H7 (cell line): ENCODE measurements around the gene CLDN7. TPM values are rescaled to one million over a fixed set of nuclear protein-coding genes. Genes with fewer than 3 reads are reported as not detected.
A peak's percentile ranks its signal among the peaks of the same experiment; 100 is the strongest.

Source experiments
- DNase-seq: peaks from one replicate; pipeline ENCODE4 v3.0.0; 2012
- H3K27me3 ChIP-seq: 2 replicates; pipeline ENCODE4 v1.6.0; 2011; ENCODE audit warnings: mild to moderate bottlenecking, low read length; ENCODE audit not compliant: control insufficient read depth, insufficient read depth
- H3K36me3 ChIP-seq: replicated peaks from 2 replicates; pipeline ENCODE4 v1.5.1; 2011; ENCODE audit warnings: low read length; ENCODE audit not compliant: control insufficient read depth, insufficient read depth
- H3K4me3 ChIP-seq: 2 replicates; pipeline ENCODE4 v1.5.1; 2011; ENCODE audit warnings: low read depth, mild to moderate bottlenecking, control low read depth, low read length, moderate library complexity; ENCODE audit not compliant: insufficient read depth
- total RNA-seq: library from RNA; depleted of rRNA; stranded (reverse); fragments of >200 nt; shearing (Covaris generic); gene quantifications from 2 replicates; pipeline ENCODE4 v1.2.3, GENCODE V29; 2014

Gene CLDN7
- total RNA-seq, 1 experiment from 2014 or later: 30.8 TPM

- H3K4me3 ChIP-seq: no peak overlapping the region
- H3K36me3 ChIP-seq: peaks cover 52% of the 10 kb centered on the region
- no peak for DNase-seq
- H3K27me3 ChIP-seq: no peaks in the 10 kb centered on the region
Observed at GRCh38 chr17:7225711-7226331, 36.5 kb downstream of the CLDN7 start.

GRCh38 chr17:7224661-7225111, 37.6 kb downstream of the CLDN7 start:
- DNase-seq: peak; percentile 72
- no peak overlapping the region for H3K4me3 ChIP-seq
- no peaks in the 10 kb centered on the region for H3K27me3 ChIP-seq
- H3K36me3 ChIP-seq: peaks cover 49% of the 10 kb centered on the region

DNA sequence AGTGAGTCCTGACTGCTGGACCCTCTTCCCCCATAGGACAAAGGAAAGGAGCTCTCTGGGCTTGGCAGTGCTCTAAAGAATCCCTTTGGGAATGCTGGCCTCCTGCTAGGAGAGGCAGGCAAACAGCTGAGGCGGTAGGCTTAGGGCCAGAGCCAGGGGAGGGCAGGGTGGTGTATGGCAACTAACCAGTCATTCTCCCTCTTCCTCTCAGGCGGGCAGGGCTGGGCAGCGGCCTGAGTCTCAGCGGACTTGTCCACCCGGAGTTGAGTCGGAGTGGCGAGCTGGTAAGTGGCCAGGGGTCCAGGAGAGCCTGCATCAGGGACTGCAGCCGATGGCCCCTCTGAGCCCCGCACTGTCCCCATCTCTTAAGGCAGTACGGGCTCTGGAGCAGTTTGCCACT, 38.2 kb downstream of the CLDN7 start:
- peaks cover 47% of the 10 kb centered on the region for H3K36me3 ChIP-seq
- no peak overlapping the region for H3K4me3 ChIP-seq
- no peak for DNase-seq
- H3K27me3 ChIP-seq: no peaks in the 10 kb centered on the region

- no peak for DNase-seq
- Histone ChIP-seq H3K36me3 (peaks cover 44% of the 10 kb centered on the region), H3K4me3 (no peak overlapping the region), H3K27me3 (no peaks in the 10 kb centered on the region)
Observed at GRCh38 chr17:7223375-7223774, 38.9 kb downstream of the CLDN7 start.

- Histone ChIP-seq H3K27me3 (no peaks in the 10 kb centered on the region), H3K36me3 (peaks cover 40% of the 10 kb centered on the region), H3K4me3 (no peak overlapping the region)
- no peak for DNase-seq
Observed at GRCh38 chr17:7222972-7223292, 39.3 kb downstream of the CLDN7 start.

- no peaks in the 10 kb centered on the region for H3K27me3 ChIP-seq
- peaks cover 37% of the 10 kb centered on the region for H3K36me3 ChIP-seq
- DNase-seq: no peak
- no peak overlapping the region for H3K4me3 ChIP-seq
Observed at GRCh38 chr17:7222093-7222971, 39.9 kb downstream of the CLDN7 start.

- Histone ChIP-seq H3K4me3 (no peak overlapping the region), H3K36me3 (peaks cover 35% of the 10 kb centered on the region), H3K27me3 (no peaks in the 10 kb centered on the region)
- DNase-seq: no peak
Observed at GRCh38 chr17:7221278-7222092, 40.8 kb downstream of the CLDN7 start.

- Histone ChIP-seq H3K4me3 (peak overlapping the region; percentile 98), H3K36me3 (peaks cover 35% of the 10 kb centered on the region), H3K27me3 (no peaks in the 10 kb centered on the region)
- peak; percentile 88 for DNase-seq
Observed at GRCh38 chr17:7220593-7221277, 41.5 kb downstream of the CLDN7 start.

- DNase-seq: peak; percentile 96
- Histone ChIP-seq H3K27me3 (no peaks in the 10 kb centered on the region), H3K36me3 (peaks cover 35% of the 10 kb centered on the region), H3K4me3 (peak within 1 kb of the TSS; percentile 98)
Observed at GRCh38 chr17:7219812-7220592, 42.3 kb downstream of the CLDN7 start, which contains the start of the genes ACADVL and DLG4. Gene ACADVL (plus strand): TSS chr17:7219938. CDS start chr17:7219985, 47 bp downstream. Gene DLG4 (minus strand): TSS chr17:7219836.

DNA sequence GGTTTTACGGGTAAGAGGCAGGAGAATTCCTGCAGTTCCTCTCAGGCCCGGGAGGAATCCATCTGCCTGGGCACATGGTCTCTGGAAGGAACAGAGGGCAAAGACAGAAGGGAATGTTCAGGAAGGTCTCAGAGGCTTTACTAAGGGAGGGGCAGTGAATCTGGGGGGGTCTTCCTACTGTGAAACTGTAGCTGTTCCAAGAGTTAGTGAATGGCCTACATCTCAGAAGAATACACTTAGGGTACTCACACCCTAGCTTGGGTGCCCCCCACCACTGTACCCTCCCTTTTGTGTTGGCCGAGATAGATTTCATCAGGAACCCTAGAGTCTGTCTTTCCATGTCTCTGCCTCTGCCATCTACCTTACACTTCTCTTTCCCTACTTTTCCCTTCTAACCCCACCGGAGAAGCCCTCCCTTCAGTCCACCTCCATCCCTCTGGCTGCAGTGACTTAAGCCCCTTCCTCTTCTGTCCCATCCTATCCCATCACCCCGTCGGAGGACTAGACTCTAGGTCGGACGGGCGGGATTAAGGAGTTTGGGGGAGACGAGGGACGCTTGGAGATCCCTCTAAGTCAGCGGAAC, 43.0 kb downstream of the CLDN7 start:
- H3K27me3 ChIP-seq: no peaks in the 10 kb centered on the region
- DNase-seq: no peak
- peaks cover 32% of the 10 kb centered on the region for H3K36me3 ChIP-seq
- peak overlapping the region; percentile 98 for H3K4me3 ChIP-seq

GRCh38 chr17:7218758-7219157, 43.5 kb downstream of the CLDN7 start:
- DNase-seq: no peak
- H3K4me3 ChIP-seq: no peak overlapping the region
- no peaks in the 10 kb centered on the region for H3K27me3 ChIP-seq
- H3K36me3 ChIP-seq: peaks cover 27% of the 10 kb centered on the region

DNA sequence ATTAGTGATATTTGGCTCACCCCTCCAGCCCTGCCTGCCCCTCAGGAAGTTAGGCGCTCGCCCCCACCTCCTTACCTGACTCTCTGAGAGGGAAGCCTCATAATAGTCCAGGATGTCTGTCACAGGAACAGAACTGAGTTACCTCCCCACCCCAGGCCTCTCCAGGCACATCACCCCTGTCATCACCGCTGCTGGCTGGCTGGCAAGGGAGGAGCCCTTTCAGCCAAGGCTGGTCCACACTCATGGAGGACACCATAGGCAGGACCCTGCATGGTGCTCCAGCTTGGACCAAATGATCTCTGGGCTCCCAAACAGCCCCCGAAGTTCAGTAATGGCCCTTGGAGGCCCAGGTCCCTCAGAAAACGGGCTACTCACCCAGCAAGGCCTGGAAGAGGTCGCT, 44.1 kb downstream of the CLDN7 start:
- H3K27me3 ChIP-seq: no peaks in the 10 kb centered on the region
- no peak overlapping the region for H3K4me3 ChIP-seq
- H3K36me3 ChIP-seq: peaks cover 21% of the 10 kb centered on the region
- DNase-seq: no peak
